Measurements from ENCODE around the gene NEDD9. TPM values are rescaled to one million over a fixed set of nuclear protein-coding genes. Genes with fewer than 3 reads are reported as not detected.

NEDD9 gene, protein sequence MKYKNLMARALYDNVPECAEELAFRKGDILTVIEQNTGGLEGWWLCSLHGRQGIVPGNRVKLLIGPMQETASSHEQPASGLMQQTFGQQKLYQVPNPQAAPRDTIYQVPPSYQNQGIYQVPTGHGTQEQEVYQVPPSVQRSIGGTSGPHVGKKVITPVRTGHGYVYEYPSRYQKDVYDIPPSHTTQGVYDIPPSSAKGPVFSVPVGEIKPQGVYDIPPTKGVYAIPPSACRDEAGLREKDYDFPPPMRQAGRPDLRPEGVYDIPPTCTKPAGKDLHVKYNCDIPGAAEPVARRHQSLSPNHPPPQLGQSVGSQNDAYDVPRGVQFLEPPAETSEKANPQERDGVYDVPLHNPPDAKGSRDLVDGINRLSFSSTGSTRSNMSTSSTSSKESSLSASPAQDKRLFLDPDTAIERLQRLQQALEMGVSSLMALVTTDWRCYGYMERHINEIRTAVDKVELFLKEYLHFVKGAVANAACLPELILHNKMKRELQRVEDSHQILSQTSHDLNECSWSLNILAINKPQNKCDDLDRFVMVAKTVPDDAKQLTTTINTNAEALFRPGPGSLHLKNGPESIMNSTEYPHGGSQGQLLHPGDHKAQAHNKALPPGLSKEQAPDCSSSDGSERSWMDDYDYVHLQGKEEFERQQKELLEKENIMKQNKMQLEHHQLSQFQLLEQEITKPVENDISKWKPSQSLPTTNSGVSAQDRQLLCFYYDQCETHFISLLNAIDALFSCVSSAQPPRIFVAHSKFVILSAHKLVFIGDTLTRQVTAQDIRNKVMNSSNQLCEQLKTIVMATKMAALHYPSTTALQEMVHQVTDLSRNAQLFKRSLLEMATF
- 60.1 and 116 TPM in 2 replicates for total RNA-seq

DNA sequence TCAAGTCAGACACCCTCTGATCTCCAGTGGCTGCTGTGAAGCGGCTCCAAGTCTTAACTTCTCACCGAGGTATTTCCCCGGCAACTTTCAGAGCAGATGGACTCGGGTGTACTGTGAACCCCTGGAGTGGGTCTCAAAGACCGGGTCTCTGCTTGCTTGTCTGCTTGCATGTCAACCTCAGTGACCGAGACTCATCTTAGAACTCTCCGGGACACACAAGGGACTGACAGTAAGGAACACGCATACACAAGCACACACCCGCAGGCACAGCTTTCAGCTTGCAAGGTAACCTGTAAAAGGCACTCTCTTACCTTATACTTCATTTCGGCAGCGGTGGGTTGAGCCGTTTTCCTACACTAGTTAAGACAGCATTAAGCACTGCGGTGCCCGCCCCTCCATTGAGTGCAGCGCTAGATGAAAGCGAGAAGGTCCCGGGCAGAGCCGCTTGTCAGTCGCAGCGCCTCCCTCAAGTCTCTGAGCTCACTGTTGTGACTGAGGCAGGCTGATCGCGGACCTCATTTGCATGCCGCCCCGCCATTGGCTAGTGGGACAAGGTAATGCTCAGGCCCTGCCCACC, at the start of gene NEDD9:
Gene NEDD9, minus strand, starts transcription at position 476 of the 577 bp plus-strand sequence. Its CDS starts 153 bp downstream, at position 323.

Small RNA genes lying within 50 kb of the gene (small RNA-seq; reads per million reads assigned to genes)
- gene AL136139.1, result not detected

Other genes with a start within 250 kb of the NEDD9 start
- gene ELOVL2, start 188.4 kb downstream of the NEDD9 start, total RNA-seq, result not detected in 2 replicates
- gene SMIM13, start 138.8 kb downstream of the NEDD9 start, total RNA-seq, result 8.6 and 8.9 TPM in 2 replicates
- gene ERVFRD-1, start 120.9 kb downstream of the NEDD9 start, total RNA-seq, result under 0.01 and 0.11 TPM in 2 replicates